Measurements from ENCODE around the gene MRPL11.

DNA sequence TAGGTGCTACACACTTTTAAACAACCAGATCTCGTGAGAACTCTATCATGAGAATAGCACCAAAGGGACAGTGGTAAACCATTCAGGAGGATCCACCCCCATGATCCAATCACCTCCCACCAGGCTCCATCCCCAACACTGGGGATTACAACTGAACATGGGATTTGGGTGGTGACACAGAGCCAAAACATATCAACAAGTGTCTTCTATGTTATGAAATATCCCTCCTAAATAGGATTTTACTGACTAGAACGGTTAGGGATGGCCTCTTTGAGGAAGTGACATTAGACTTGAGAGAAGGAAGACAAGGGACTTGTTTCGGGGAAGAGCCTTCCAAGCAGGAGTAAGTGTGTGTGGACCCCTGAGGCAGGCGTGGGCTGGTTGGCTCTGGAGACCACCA lies 11.9 kb upstream of the MRPL11 start:
- TF ChIP-seq, protein P1, sequence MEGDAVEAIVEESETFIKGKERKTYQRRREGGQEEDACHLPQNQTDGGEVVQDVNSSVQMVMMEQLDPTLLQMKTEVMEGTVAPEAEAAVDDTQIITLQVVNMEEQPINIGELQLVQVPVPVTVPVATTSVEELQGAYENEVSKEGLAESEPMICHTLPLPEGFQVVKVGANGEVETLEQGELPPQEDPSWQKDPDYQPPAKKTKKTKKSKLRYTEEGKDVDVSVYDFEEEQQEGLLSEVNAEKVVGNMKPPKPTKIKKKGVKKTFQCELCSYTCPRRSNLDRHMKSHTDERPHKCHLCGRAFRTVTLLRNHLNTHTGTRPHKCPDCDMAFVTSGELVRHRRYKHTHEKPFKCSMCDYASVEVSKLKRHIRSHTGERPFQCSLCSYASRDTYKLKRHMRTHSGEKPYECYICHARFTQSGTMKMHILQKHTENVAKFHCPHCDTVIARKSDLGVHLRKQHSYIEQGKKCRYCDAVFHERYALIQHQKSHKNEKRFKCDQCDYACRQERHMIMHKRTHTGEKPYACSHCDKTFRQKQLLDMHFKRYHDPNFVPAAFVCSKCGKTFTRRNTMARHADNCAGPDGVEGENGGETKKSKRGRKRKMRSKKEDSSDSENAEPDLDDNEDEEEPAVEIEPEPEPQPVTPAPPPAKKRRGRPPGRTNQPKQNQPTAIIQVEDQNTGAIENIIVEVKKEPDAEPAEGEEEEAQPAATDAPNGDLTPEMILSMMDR (IDR thresholded peaks at IDR 0.05): no peak
- no peak for TF ChIP-seq EZH2 (IDR thresholded peaks at IDR 0.05; ENCODE audit: borderline replicate concordance, insufficient read depth, low read depth, low read length, poor library complexity, severe bottlenecking)
